ENCODE results near the gene HP1BP3. TPM values are rescaled to one million over a fixed set of nuclear protein-coding genes. Genes with fewer than 3 reads are reported as not detected.
A peak's percentile ranks its signal among the peaks of the same experiment; 100 is the strongest.

The HP1BP3 gene
- total RNA-seq, 3 donors from 2014 or later, result 224 to 317 (median 281) TPM

DNA sequence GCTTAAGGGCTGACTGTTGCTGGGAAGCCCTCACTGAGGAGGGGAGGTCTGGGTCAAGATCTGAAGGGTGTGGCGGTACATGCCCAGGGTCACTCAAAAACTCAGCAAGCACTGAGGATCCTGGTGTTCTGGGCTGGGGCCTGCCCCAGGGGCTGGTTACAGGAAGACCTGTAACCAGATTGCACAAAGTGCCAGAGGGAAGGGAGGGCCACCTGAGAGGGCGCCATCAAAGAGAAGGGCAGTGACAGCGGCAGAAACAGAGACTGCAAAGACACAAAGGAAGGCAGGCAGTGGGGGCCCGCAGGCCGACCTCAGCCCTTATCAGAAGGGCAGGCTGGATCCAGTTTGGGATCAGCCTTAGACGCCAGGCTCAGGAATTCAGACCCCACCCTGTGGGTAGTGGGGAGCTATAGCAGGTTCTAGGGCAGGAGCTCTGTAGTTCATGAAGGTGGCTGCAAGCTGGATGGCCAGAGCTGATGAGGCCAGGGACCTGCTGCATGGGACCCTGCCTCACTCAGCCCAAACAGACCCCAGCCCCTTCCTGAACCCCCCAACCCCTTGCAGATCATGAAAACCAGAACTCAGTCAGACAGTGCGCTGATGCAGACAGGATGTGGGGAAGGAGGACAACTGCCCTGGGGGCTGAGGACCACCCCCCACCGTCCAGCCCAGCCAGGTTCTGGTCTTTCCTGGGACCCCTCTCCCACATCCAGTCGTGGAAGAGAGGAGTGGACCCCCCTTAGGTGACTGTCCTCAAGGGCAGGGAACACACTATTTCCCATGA is 58.5 kb downstream of the HP1BP3 start:
- Histone ChIP-seq H3K4me1 (peaks cover 0 to 12% of the 10 kb centered on the region in 2 donors), H3K27me3 (peaks cover 4% of the 10 kb centered on the region in 2 donors)

DNA sequence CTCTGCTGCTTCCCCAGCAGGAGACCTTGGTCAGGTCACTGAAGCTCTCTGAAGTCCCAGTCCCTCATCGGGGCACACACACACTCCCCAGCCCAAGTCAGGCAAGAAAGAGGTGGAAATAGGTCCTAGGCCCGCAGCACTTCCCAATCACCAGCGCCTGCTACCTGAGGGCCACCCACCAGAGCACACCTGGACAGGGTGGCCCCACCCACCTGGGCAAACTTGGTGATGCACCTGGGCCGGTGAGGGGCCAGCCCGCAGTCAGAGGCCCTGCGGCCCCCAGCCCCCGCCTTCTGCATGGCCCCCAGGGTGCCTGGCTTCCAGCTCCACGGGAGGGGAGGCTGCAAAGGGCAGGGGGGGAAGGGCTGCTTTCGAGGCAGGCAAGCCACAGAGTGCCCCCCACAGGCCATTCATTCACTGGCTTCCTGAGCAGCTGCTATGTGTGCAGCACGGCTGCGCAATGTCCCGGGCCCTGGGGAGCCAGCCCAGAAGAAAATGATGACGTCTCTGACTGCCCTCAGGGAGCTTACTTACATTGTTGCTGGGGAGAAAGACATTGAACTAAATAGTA is 59.3 kb downstream of the HP1BP3 start:
- no peaks in the 10 kb centered on the region for H3K36me3 ChIP-seq
- DNase-seq (ENCODE audit: low spot score in 2 of 2), result no peak
- peaks cover 4% of the 10 kb centered on the region in 2 donors for H3K27me3 ChIP-seq
- peaks cover 0 to 10% of the 10 kb centered on the region in 2 donors for H3K4me1 ChIP-seq
- TF ChIP-seq, protein P1, sequence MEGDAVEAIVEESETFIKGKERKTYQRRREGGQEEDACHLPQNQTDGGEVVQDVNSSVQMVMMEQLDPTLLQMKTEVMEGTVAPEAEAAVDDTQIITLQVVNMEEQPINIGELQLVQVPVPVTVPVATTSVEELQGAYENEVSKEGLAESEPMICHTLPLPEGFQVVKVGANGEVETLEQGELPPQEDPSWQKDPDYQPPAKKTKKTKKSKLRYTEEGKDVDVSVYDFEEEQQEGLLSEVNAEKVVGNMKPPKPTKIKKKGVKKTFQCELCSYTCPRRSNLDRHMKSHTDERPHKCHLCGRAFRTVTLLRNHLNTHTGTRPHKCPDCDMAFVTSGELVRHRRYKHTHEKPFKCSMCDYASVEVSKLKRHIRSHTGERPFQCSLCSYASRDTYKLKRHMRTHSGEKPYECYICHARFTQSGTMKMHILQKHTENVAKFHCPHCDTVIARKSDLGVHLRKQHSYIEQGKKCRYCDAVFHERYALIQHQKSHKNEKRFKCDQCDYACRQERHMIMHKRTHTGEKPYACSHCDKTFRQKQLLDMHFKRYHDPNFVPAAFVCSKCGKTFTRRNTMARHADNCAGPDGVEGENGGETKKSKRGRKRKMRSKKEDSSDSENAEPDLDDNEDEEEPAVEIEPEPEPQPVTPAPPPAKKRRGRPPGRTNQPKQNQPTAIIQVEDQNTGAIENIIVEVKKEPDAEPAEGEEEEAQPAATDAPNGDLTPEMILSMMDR (IDR thresholded peaks at IDR 0.05), result no peak
- no peak for TF ChIP-seq POLR2A (IDR thresholded peaks at IDR 0.05)
- no peak for TF ChIP-seq POLR2AphosphoS5 (IDR thresholded peaks at IDR 0.05)
- H3K9me3 ChIP-seq, result no peaks in the 10 kb centered on the region
- no peak overlapping the region for H3K4me3 ChIP-seq
- H3K27ac ChIP-seq, result no peak overlapping the region
- intact Hi-C loops (cut with DNase I; ENCODE audit: low total_unique reads), result no loop called here

More for the DNA sequence above, 58.5 kb downstream of the HP1BP3 start:
- intact Hi-C loops (cut with DNase I; ENCODE audit: low total_unique reads), result no loop called here
- H3K27ac ChIP-seq, result no peak overlapping the region
- no peaks in the 10 kb centered on the region for H3K9me3 ChIP-seq
- no peak overlapping the region for H3K4me3 ChIP-seq
- no peak for DNase-seq (ENCODE audit: low spot score in 2 of 2)
- TF ChIP-seq POLR2AphosphoS5 (IDR thresholded peaks at IDR 0.05) (no peak), POLR2A (IDR thresholded peaks at IDR 0.05) (no peak)
- TF ChIP-seq, protein P1 (IDR thresholded peaks at IDR 0.05), result no peak
- no peaks in the 10 kb centered on the region for H3K36me3 ChIP-seq

DNA sequence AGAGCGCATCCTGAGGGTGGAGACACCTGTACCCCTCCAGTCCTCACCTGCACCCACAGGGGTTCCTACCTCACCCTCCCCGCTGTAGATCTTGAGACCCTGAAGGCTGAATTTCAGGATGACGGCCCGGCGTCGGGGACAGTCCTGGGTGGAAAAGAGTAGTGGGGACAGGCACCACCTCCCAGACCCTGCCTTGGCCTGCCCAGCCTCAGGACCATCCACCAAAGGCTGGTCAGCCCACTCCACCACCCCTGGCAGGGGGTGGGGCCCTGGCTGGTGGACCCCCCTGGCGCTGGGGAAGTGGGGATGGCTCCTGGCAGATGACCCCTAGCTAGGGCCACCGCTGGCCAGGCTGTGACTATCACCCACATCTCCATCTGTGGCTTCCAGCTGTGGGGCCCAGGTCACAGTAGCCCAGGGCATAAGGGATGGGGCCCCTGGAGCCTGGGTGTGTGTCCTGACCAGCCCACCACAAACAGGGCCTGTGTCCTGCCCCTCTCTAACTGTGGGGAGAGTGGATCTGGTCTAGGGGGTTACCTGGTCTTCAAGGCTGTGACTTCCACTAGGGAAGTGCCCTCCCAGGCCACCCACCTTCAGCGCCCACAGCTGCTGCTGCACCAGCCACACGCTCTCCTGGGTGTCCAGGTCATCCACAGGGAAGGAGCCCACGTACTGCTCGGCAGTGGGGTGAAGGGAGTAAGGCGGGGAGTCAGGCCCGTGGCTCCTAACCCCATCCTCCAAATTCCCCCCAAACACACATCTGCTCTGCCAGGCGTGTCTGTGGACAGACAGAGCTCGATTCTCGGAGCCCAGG is 60.0 kb downstream of the HP1BP3 start:
- TF ChIP-seq POLR2A (IDR thresholded peaks at IDR 0.05) (no peak), POLR2AphosphoS5 (IDR thresholded peaks at IDR 0.05) (no peak)
- TF ChIP-seq, protein P1 (IDR thresholded peaks at IDR 0.05), result no peak
- peaks cover 4% of the 10 kb centered on the region in 2 donors for H3K27me3 ChIP-seq

DNA sequence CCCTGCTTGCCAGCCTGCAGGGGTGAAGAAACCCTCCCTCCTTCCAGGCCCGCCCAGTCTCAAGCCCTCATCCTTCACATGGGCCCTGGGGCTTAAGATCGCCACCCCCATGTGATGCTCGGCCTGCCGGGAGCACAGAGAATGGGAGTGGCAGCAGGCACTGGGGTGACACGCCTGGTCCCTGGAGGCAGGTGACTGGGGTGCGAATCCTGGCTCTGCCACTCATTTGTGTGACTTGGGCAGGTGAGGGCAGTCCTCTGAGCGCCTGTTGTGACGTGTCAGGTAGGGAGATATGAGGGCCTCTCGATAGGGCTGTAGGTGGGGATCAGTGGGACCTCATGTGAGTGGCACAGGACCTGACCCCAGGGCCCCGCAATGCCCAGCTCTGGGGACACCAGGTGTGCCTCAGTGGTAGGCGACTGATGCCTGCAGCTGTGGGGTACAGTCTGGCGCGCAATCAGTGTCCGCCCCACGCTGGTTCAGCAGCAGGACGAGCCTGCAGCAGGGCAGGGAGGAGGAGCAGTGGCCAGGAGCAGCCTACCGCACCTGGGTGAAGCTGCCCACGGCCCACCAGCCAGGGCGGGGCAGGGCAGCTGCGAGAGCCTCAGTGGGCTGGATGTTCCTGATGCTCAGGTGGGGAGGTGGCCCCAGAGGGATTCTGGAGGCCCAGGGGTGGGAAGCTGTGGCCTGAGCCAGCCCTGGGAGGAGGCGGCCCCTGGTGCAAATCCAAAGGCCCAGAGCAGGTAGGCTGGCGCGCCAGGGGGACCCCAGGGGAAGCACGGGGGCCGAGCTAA is 60.8 kb downstream of the HP1BP3 start:
- Histone ChIP-seq H3K27ac (no peak overlapping the region), H3K27me3 (peaks cover under 1 to 1% of the 10 kb centered on the region in 2 donors), H3K9me3 (no peaks in the 10 kb centered on the region), H3K4me1 (no peaks in the 10 kb centered on the region), H3K36me3 (no peaks in the 10 kb centered on the region), H3K4me3 (no peak overlapping the region)
- TF ChIP-seq, protein P1 (IDR thresholded peaks at IDR 0.05), result no peak
- no peak for TF ChIP-seq POLR2A (IDR thresholded peaks at IDR 0.05)
- TF ChIP-seq POLR2AphosphoS5 (IDR thresholded peaks at IDR 0.05), result no peak
- intact Hi-C loops (cut with DNase I; ENCODE audit: low total_unique reads), result no loop called here
- peak in 1 of 2 donors; percentile 34 for DNase-seq (ENCODE audit: low spot score in 2 of 2)

More for the DNA sequence above, 60.0 kb downstream of the HP1BP3 start:
- H3K4me1 ChIP-seq, result peaks cover 0 to 3% of the 10 kb centered on the region in 2 donors
- no peaks in the 10 kb centered on the region for H3K9me3 ChIP-seq
- H3K27ac ChIP-seq, result no peak overlapping the region
- H3K4me3 ChIP-seq, result no peak overlapping the region
- no peaks in the 10 kb centered on the region for H3K36me3 ChIP-seq
- DNase-seq (ENCODE audit: low spot score in 2 of 2), result no peak
- intact Hi-C loops (cut with DNase I; ENCODE audit: low total_unique reads), result no loop called here

All from breast epithelium (tissue), 4 donors.